PFSK-1 (cell line): ENCODE results near the gene CEBPA.

Experiments used
- FOXP2 ChIP-seq: optimal IDR thresholded peaks from 2 replicates; pipeline ENCODE3; 2011; ENCODE audit warnings: borderline replicate concordance, control low read depth, inconsistent platforms; ENCODE audit not compliant: insufficient read depth; ENCODE audit errors: extremely low read length, extremely low read depth
- POLR2AphosphoS5 ChIP-seq: IDR thresholded peaks from 2 replicates; pipeline ENCODE4 v1.6.1; 2012; ENCODE audit warnings: low read depth, mild to moderate bottlenecking, control low read depth, low read length, moderate library complexity
- SIN3A ChIP-seq: IDR thresholded peaks from 2 replicates; pipeline ENCODE4 v1.6.1; 2012; ENCODE audit warnings: mild to moderate bottlenecking, low read length, moderate library complexity, borderline replicate concordance; ENCODE audit not compliant: insufficient read depth
- TAF1 ChIP-seq: IDR thresholded peaks from 2 replicates; pipeline ENCODE4 v1.6.1; 2012; ENCODE audit warnings: low read length, control low read depth, borderline replicate concordance; ENCODE audit not compliant: insufficient read depth
- TF ChIP-seq, protein P1 (sequence below), 2 experiments: IDR thresholded peaks; 2 replicates each; pipeline versions ENCODE4 v1.6.1 to v1.8.0; 2011 to 2012; ENCODE audit warnings: low read depth in 2 of 2, low read length in 2 of 2, control low read depth in 1 of 2, inconsistent platforms in 1 of 2, mild to moderate bottlenecking in 1 of 2, moderate library complexity in 1 of 2; ENCODE audit not compliant: insufficient read depth in 1 of 2

The CEBPA gene

DNA sequence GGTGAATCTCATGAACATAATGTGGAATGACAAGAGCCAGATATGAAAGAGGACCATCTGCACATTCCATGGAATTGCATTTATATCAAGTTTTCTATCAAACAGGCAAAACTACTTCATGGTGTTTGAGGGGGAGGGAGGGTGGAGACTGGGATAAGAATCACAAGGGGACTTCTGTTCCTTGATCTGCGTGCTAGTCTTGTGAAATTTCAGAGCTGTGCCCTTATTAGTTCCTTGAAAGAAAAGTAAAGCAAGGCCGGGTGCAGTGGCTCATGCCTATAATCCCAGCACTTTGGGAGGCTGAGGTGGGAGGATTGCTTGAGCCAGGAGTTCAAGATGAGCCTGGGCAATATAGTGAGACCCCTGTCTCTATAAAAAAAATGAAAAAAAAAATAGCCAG, 41.0 kb upstream of the CEBPA start:
- TF ChIP-seq SIN3A (no peak), FOXP2 (no peak), POLR2AphosphoS5 (no peak), TAF1 (no peak)
- TF ChIP-seq, protein P1, sequence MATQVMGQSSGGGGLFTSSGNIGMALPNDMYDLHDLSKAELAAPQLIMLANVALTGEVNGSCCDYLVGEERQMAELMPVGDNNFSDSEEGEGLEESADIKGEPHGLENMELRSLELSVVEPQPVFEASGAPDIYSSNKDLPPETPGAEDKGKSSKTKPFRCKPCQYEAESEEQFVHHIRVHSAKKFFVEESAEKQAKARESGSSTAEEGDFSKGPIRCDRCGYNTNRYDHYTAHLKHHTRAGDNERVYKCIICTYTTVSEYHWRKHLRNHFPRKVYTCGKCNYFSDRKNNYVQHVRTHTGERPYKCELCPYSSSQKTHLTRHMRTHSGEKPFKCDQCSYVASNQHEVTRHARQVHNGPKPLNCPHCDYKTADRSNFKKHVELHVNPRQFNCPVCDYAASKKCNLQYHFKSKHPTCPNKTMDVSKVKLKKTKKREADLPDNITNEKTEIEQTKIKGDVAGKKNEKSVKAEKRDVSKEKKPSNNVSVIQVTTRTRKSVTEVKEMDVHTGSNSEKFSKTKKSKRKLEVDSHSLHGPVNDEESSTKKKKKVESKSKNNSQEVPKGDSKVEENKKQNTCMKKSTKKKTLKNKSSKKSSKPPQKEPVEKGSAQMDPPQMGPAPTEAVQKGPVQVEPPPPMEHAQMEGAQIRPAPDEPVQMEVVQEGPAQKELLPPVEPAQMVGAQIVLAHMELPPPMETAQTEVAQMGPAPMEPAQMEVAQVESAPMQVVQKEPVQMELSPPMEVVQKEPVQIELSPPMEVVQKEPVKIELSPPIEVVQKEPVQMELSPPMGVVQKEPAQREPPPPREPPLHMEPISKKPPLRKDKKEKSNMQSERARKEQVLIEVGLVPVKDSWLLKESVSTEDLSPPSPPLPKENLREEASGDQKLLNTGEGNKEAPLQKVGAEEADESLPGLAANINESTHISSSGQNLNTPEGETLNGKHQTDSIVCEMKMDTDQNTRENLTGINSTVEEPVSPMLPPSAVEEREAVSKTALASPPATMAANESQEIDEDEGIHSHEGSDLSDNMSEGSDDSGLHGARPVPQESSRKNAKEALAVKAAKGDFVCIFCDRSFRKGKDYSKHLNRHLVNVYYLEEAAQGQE (IDR thresholded peaks at IDR 0.05; ENCODE audit: insufficient read depth in 1 of 2, low read depth in 2 of 2, low read length in 2 of 2), result no peak

DNA sequence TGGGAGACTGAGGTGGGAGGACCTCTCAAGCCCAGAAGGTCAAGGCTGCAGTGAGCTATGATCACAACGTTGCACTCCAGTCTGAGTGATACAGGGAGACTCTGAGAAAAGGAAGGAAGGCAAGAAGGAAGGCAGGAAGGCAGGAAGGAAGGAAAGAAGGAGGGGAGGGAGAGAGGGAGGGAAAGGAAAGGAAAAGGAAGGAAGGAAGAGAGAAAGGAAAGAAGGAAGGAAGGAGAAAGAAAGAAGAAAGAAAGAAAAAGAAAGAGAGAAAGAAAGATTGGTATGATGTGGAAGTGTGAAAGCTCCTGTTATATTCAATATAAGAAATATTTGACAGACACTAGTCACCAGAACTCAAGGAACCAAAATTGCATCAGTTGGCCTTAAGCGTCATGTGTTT, 38.7 kb upstream of the CEBPA start:
- TF ChIP-seq POLR2AphosphoS5 (no peak), FOXP2 (no peak), SIN3A (no peak), TAF1 (no peak)
- TF ChIP-seq, protein P1 (IDR thresholded peaks at IDR 0.05; ENCODE audit: insufficient read depth in 1 of 2, low read depth in 2 of 2, low read length in 2 of 2), result no peak

DNA sequence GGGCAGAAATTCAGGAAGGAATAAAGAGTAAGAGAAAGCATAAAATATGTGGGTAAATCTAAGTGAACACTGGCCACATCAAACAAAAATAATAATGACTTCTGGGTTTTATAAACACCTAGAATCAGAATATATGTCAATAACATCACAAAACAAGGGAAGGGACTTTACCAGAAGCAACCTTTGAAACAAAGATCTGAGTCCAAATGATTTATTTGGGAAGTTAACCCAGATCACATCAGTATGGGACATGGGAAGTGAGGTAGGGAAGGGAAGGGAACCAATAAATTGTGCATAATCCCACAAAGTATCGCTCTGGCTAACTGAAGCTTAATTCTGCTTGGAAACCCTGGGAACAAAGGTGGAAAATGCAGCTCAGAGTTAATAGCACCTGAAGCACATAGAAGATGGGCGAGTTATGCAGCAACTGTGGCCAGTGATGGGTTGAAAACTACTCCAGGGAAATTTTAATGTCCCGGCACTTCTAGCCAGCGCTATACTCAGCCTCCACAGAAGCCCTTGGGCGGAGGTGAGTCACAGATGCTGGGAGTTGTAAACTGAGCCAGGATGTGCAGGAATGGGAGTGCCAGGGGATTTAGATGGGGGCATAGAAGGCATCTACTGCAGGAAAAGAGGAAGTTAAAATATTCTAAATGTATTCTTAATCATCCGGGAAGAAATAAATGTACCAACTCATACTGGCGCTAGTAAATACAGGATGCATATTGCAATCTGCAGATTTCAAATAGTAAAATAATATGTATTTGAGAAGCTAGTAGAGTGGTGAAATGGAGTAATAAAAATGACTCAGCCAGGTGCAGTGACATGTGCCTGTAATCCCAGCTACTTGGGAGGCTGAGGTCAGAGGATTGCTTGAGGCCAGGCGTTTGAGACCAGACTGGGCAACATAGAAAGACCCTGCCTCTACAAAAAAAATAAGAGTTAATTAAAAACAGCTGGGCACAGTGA, 37.0 kb upstream of the CEBPA start:
- TF ChIP-seq SIN3A (no peak), POLR2AphosphoS5 (no peak), TAF1 (no peak), FOXP2 (no peak)
- TF ChIP-seq, protein P1 (IDR thresholded peaks at IDR 0.05; ENCODE audit: insufficient read depth in 1 of 2, low read depth in 2 of 2, low read length in 2 of 2), result no peak

DNA sequence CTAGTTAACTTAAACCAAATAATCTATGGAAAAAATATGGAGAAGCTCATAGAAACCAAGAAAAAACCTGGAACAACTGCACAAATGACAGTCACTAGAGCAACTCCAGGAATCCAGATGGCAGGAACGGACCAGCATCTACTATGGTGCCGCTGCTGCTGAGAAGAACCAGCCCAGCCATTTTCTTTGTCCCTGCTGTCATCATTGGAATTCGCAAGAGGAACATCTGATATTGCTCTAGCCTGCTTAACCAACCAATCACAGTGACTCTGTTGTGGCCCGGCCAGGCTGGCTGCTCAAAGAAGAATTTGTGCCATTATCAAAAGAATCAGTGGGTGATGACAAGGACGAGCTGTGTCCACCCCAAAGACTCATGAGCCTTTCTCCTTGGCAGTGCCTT, 33.1 kb upstream of the CEBPA start:
- TF ChIP-seq, protein P1 (IDR thresholded peaks at IDR 0.05; ENCODE audit: insufficient read depth in 1 of 2, low read depth in 2 of 2, low read length in 2 of 2), result no peak
- TF ChIP-seq FOXP2, result no peak
- TF ChIP-seq POLR2AphosphoS5, result no peak
- no peak for TF ChIP-seq SIN3A
- TF ChIP-seq TAF1, result no peak
